Stomach (tissue), 9 donors: ENCODE measurements around the gene ITPR2. TPM values are rescaled to one million over a fixed set of nuclear protein-coding genes. Genes with fewer than 3 reads are reported as not detected.

ENCODE experiments used
- DNase-seq, 2 donors: peaks; one replicate each; pipeline versions ENCODE4 v3.0.0 to v3.0.0-alpha.2; 2013 to 2019
- H3K27ac ChIP-seq, 5 donors: fragments of 200-600 bp in 4 of 5; sonication (generic) in 4 of 5; one replicate each; pipeline ENCODE4 v1.5.1; 2013 to 2019; ENCODE audit warnings: mild to moderate bottlenecking in 1 of 5, moderate library complexity in 1 of 5
- H3K27me3 ChIP-seq, 3 donors: fragments of 200-600 bp; sonication (generic); one replicate each; pipeline ENCODE4 v1.5.1; 2017 to 2019; ENCODE audit warnings: mixed run types in 1 of 3
- H3K36me3 ChIP-seq, 4 donors: fragments of 200-600 bp; sonication (generic); 1 replicate in 3 of 4; 2 replicates in 1 of 4; pipeline ENCODE4 v1.5.1; 2016 to 2019
- H3K4me1 ChIP-seq, 4 donors: fragments of 200-600 bp; sonication (generic); one replicate each; pipeline ENCODE4 v1.5.1; 2016 to 2019
- H3K4me3 ChIP-seq, 4 donors: fragments of 200-600 bp; sonication (generic) in 3 of 4; one replicate each; pipeline ENCODE4 v1.5.1; 2016 to 2019; ENCODE audit warnings: mild to moderate bottlenecking in 1 of 4
- H3K9me3 ChIP-seq, 4 donors: fragments of 200-600 bp; sonication (generic); one replicate each; pipeline ENCODE4 v1.5.1; 2016 to 2019
- EP300 ChIP-seq: sonication (generic); formaldehyde crosslinking; IDR thresholded peaks from one replicate; pipeline ENCODE4 v1.6.1; 2017; ENCODE audit warnings: antibody characterized with exemption
- POLR2A ChIP-seq, 4 donors: fragments of 450-650 bp; IDR thresholded peaks; one replicate each; pipeline ENCODE4 v1.6.1; 2016; ENCODE audit warnings: antibody characterized with exemption in 4 of 4, control low read depth in 2 of 4, mild to moderate bottlenecking in 1 of 4, moderate library complexity in 1 of 4
- POLR2AphosphoS5 ChIP-seq, 3 donors: sonication (generic); formaldehyde crosslinking; IDR thresholded peaks; one replicate each; pipeline ENCODE4 v1.6.1; 2016; ENCODE audit warnings: antibody characterized with exemption in 3 of 3
- WGBS, 5 donors: extraction: QIAGEN DNeasy Blood & Tissue Kit in 3 of 5; methylation state at CpG; one replicate each; pipeline versions ENCODE4 v1.1.5 to v1.1.7; 2013 to 2018; 5-methylcytosine and 5-hydroxymethylcytosine counted together
- intact Hi-C: fragments of 100-400 bp; cut with DNase I; formaldehyde crosslinking; loops from one replicate; pipeline ENCODE4 v1.15.1; 2023; ENCODE audit warnings: low total_unique reads
- polyA plus RNA-seq, 3 donors: library from polyadenylated mRNA; stranded (reverse); fragments of 200-250 nt; gene quantifications; one replicate each; pipeline ENCODE4 v1.2.3, GENCODE V29; 2013
- total RNA-seq, 5 donors: library from RNA; depleted of rRNA; stranded (reverse); fragments of >200 nt; gene quantifications; one replicate each; pipeline versions ENCODE4 v1.1.0 to v1.2.3, GENCODE V29; 2014 to 2016
- TF ChIP-seq, protein P1 (sequence below), 7 experiments: fragments of 450-650 bp in 4 of 7; fragments of 200-600 bp in 3 of 7; sonication (generic) in 3 of 7; IDR thresholded peaks; one replicate each; pipeline ENCODE4 v1.5.1; 2016 to 2019; ENCODE audit warnings: antibody characterized with exemption in 7 of 7, control low read depth in 2 of 7, mild to moderate bottlenecking in 1 of 7
- donor health status: healthy with polysubstance abuse.
- donor health status: Bipolar disorder and iron deficiency.
- donor health status: healthy.

The ITPR2 gene
- total and polyA plus RNA-seq, 8 donors = 1.4 to 172 (median 23.4) TPM

DNA sequence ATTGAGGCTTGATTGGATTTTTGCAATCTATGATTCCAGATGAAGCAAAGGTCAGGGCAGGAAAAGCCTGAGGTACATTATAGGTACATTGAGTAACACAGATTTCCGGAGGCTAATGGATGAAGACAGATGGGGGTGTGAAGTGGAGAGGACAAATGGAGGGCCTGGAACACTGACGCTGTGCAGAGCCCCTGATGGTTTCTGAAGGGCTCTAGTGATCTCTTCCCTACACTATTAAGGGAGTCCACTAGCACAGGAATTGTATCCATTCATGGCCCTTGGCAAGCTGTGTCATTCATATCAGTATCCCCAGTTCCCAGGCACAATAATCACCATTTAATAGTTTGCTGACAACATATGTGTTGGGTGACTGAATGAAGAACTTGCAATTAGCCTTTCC, 284.8 kb downstream of the ITPR2 start:
- no peak for TF ChIP-seq POLR2A (IDR thresholded peaks at IDR 0.05)
- no peak for TF ChIP-seq POLR2AphosphoS5 (IDR thresholded peaks at IDR 0.05)
- TF ChIP-seq, protein P1, sequence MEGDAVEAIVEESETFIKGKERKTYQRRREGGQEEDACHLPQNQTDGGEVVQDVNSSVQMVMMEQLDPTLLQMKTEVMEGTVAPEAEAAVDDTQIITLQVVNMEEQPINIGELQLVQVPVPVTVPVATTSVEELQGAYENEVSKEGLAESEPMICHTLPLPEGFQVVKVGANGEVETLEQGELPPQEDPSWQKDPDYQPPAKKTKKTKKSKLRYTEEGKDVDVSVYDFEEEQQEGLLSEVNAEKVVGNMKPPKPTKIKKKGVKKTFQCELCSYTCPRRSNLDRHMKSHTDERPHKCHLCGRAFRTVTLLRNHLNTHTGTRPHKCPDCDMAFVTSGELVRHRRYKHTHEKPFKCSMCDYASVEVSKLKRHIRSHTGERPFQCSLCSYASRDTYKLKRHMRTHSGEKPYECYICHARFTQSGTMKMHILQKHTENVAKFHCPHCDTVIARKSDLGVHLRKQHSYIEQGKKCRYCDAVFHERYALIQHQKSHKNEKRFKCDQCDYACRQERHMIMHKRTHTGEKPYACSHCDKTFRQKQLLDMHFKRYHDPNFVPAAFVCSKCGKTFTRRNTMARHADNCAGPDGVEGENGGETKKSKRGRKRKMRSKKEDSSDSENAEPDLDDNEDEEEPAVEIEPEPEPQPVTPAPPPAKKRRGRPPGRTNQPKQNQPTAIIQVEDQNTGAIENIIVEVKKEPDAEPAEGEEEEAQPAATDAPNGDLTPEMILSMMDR (IDR thresholded peaks at IDR 0.05) = no peak
- TF ChIP-seq EP300 = no peak
- WGBS, 5 donors = 88 to 95% (median 93%) methylated on average over 2 of the region's 2 CpGs
- H3K4me1 ChIP-seq = no peaks in the 10 kb centered on the region
- intact Hi-C loops = no loop called here
- H3K27me3 ChIP-seq = no peaks in the 10 kb centered on the region
- peaks cover 0 to 4% (median 0%) of the 10 kb centered on the region in 4 donors for H3K9me3 ChIP-seq
- H3K4me3 ChIP-seq = no peak overlapping the region
- no peak for DNase-seq
- H3K36me3 ChIP-seq = peaks cover 0 to 31% (median 12%) of the 10 kb centered on the region in 4 donors
- H3K27ac ChIP-seq = no peak overlapping the region

DNA sequence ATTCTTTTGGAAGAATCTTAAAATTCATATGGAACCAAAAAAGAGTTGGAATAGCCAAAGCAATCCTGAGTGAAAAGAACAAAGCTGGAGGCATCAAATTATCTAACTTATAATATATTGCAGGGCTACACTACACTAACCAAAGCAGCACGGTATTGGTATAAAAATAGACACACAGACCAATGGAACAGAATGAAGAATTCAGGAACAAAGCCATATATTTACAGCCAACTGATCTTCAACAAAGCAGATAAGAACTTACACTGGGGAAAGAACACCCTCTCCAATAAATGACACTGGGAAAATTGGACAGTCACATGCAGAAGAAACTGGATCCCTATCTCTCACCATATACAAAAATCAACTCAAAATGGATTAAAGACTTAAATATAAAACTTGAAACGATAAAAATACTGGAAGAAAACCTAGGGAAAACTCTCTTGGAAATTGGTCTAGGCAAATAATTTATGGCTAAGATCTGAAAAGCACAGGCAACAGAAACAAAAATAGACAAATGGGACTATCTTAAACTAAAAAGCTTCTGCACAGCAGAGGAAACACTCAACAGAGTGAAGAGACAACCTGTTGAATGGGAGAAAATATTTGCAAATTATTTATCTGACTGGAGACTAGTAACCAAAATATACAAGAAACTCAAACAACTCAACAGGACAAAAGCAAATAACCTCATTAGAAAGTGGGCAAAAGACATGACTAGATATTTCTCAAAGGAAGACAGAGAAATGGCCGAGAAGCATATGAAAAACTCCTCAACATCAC, 286.3 kb downstream of the ITPR2 start:
- Histone ChIP-seq H3K9me3 (peaks cover 0 to 4% (median 0%) of the 10 kb centered on the region in 4 donors), H3K27me3 (no peaks in the 10 kb centered on the region), H3K4me3 (no peak overlapping the region), H3K4me1 (no peaks in the 10 kb centered on the region), H3K36me3 (peaks cover 0 to 19% (median 7%) of the 10 kb centered on the region in 4 donors), H3K27ac (no peak overlapping the region)
- intact Hi-C loops = no loop called here
- DNase-seq = no peak
- TF ChIP-seq POLR2AphosphoS5 (IDR thresholded peaks at IDR 0.05) = no peak
- TF ChIP-seq POLR2A (IDR thresholded peaks at IDR 0.05) = no peak
- no peak for TF ChIP-seq EP300
- TF ChIP-seq, protein P1 (IDR thresholded peaks at IDR 0.05) = no peak
- WGBS, 5 donors = 84 to 97% (median 92%) methylated on average over 3 of the region's 3 CpGs

DNA sequence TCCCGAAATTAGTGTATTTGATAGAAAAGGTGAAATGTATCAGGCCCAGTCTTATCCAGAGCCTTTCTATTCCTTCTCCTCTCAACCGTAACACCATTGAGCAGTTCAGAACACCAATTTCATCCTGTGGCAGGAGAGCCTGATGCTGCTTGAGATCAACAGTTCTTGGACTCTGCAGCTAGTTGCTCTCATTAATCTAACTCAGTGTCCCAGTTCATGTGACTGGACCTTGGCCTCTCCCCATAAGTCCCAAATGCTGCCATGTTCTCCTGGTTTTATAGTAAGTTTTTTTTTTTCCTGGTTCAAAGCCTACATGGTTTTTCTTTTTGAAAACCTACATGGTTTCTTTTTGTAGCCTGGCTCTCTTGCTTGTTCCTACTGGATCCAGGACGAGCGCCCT, 293.9 kb downstream of the ITPR2 start:
- H3K4me3 ChIP-seq = no peak overlapping the region
- 80 to 98% (median 96%) methylated on average over 4 of the region's 4 CpGs for WGBS, 5 donors
- intact Hi-C loops = no loop called here
- H3K27ac ChIP-seq = no peak overlapping the region
- no peaks in the 10 kb centered on the region for H3K36me3 ChIP-seq
- no peaks in the 10 kb centered on the region for H3K9me3 ChIP-seq
- DNase-seq = no peak
- no peaks in the 10 kb centered on the region for H3K4me1 ChIP-seq
- H3K27me3 ChIP-seq = no peaks in the 10 kb centered on the region
- TF ChIP-seq POLR2AphosphoS5 (IDR thresholded peaks at IDR 0.05) (no peak), POLR2A (IDR thresholded peaks at IDR 0.05) (no peak), EP300 (no peak)
- TF ChIP-seq, protein P1 (IDR thresholded peaks at IDR 0.05) = no peak

DNA sequence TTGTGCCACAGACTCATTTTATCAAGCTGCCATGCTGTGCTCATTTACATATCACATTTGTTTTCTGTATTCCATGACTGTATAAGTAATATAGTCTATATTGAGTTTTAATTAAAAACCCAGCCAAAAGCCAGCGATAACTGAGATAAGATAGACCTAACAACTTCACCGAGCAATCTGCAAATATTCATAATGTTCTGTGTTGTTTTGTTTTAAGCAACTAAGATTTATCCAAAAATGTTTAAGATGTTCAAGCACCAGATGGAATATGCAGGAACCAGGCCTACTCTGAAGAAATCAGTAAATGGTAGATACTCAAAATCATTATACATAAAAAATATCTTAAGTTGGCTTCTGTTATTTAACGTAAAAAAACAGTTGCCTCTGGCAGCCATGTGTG, 295.3 kb downstream of the ITPR2 start:
- TF ChIP-seq EP300 (no peak), POLR2A (IDR thresholded peaks at IDR 0.05) (no peak), POLR2AphosphoS5 (IDR thresholded peaks at IDR 0.05) (no peak)
- TF ChIP-seq, protein P1 (IDR thresholded peaks at IDR 0.05) = no peak
- H3K27ac ChIP-seq = no peak overlapping the region
- no peak for DNase-seq
- 88 to 96% (median 92%) methylated on average over 3 of the region's 3 CpGs for WGBS, 5 donors
- intact Hi-C loops = no loop called here
- H3K36me3 ChIP-seq = no peaks in the 10 kb centered on the region
- H3K4me1 ChIP-seq = no peaks in the 10 kb centered on the region
- H3K9me3 ChIP-seq = no peaks in the 10 kb centered on the region
- H3K4me3 ChIP-seq = no peak overlapping the region
- H3K27me3 ChIP-seq = no peaks in the 10 kb centered on the region
